GM18858 (cell line): ENCODE data around the gene CAMTA1.

Source experiments
- ATAC-seq: cut with Tn5 transposase; IDR thresholded peaks from one replicate; pipeline ENCODE4 v1.9.1; 2021; ENCODE audit not compliant: unreplicated experiment

CAMTA1 gene

DNA sequence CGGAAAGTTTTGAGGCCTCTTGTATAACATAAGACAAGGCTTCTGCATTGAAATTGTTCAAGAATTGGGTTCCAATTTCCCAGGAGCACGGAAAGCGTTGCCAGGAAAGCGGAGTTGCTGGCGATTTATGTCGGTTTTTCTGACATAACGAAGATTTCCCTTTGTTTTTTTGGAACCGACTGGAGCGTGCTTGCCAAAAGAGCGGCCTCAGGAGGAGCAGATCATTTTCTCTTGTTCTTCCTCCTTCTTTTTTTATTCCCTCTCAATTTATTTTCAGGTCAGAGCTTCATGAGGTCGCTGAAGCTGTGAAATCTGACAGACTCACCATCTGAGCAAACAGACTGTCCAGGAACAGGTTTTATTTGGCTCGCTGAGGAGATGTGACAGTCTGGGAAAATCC is 275.5 kb downstream of the CAMTA1 start:
- no peak for ATAC-seq

DNA sequence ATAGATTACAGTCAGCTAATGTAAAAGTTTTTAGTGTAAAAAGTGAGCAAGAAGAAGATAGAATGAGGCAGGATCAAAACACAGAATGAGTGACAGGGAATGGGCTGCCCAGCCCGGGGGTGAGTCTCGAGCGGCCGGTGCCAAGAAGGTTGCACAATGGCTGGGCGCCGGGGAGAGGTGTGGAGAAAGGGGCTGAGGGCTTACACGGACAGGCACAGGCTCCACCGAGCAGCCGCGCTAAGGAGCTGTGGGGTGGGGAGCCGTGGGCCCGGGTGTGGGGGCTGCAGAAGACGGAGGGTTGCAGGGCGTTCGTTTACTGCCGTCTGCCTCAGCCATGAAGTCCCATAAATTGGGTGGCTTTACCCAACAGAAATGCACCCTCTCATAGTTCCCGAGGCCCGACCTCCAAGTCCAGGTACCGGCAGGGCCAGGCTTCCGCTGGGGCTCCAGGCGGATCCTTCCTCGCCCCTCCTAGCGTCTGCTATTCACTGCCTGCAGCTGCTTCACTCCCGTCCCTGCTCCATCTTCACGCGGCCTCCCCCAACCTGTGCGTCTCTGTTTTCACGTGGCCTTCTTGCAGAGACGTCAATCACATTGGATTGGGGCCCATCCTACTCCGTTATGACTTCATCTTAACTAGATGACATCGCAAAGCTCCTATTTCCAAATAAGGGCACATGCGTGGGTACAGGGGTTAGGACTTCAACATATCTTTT is 277.2 kb downstream of the CAMTA1 start:
- ATAC-seq: no peak

DNA sequence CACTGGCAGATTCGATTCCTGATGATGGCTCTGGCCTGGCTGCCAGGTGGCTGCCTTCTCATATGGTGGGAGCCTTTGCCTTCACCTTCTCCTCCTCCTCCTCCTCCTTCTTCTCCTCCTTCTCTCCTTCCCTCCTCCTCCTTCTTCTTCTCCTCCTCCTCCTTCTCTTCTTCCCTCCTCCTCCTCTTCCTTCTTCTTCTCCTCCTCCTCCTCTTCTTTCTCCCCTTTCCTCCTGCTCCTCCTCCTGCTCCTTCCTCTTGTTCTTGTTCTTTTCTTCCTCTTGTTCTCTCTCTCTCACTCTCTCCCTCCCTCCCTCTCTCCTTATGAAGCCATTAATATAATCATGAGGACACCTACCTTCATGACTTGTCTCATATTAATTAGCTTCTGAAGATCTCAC is 278.7 kb downstream of the CAMTA1 start:
- no peak for ATAC-seq

DNA sequence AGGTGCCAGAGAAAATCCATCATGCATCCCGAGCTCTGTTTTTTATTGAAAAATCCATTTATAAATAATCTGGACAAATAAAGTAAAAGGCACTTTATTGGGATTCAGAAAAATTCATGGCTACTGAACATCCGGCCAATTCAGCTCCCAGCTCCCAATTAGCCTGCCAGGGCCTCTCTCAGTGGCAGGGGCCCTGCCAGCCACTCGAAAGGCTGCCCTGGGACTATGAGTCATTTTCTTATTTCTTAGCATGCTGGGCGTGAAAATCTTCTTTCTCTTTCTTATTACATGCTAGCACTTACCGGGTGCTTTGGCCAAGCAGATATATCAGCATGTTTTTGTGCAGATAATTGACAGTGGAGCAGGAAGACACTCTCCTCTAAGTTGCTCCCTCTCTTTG is 283.3 kb downstream of the CAMTA1 start:
- ATAC-seq: no peak

DNA sequence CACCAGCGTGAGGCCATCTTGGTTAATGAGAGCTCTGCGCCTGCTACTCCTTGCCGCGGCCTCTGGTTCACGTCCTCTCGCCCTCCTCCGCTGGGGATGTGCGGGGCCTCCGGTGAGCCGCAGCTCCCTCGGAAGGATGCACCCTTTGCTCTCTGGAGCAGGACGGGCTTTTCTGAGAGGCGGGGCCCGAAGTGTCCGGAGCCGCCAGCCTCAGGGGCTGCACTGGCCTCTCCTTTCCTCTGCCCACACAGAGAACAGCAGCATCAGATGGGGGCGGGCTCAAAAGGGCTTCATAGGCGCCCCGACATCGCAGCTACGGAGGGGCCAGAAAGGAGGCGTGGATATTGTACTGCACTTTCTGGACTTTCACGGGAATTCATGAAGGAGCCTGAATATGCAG is 284.7 kb downstream of the CAMTA1 start:
- no peak for ATAC-seq

DNA sequence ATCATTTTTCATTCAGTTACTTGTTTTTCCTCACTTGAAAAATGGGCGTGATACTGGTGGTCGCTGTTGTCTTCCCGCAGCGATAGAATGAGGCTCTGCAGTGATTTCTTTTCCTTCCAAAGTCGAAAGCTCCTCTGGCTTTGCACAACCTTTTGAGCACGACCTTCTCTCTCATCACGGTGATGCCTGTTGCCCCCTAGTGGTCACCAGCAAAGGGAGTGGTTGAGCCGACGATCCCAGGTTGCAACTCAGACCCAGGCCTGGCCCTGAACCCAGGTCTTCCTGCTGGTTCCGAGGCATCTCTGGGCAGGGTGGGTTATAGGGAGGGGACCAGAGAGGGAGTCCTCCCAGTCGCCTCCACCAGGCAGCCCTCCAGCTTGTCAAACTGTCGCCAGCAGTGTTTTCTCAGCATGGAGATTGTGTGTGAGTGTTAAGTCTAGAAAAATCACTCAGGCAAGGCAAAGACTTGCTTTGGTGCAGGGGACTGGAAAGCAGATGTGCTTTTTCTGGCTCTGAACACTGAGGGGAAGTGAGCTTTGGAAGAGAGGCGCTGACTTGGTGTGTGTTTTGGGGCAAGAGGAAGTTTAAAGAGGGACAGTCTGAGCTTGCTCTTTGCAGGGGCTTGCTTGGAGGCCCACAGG is 285.3 kb downstream of the CAMTA1 start:
- ATAC-seq: no peak

DNA sequence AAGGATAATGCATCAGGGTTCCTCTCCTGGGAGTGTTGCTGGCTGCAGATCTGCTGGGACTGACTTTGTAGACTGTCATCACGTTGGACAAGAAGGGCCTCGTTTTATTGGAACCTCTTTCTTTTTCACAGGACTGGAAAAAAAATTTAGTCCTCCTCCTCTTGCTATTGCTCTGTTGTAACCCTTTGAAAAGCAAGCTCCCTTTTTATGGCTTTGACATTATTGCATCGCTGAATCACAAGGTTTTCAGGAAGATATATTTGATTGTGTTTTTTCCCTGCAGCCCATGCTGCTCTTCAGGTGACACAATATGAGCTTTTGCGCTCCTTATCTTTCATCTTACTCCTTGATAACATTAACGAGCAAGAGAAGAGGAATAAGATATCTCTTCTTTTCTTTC is 290.9 kb downstream of the CAMTA1 start:
- ATAC-seq: no peak

DNA sequence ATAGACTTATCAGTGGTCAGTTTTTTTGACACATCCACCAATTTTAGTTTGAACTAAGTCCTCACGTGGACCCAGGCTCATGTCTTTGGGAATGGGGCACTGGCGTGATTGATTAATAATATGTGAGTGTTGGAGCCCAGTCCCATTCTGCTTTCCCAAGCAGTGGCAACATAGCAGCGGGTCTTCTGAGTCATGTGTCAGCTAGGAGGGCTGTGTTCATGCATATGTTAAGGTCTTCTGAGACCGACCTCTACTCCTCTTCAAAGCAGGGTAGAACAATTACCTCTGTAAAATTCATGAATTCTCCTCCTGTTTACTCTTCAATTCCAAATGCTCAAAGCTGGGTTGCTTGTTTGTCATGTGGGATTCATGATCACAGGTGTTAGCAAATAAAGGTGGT is 291.3 kb downstream of the CAMTA1 start:
- ATAC-seq: no peak

DNA sequence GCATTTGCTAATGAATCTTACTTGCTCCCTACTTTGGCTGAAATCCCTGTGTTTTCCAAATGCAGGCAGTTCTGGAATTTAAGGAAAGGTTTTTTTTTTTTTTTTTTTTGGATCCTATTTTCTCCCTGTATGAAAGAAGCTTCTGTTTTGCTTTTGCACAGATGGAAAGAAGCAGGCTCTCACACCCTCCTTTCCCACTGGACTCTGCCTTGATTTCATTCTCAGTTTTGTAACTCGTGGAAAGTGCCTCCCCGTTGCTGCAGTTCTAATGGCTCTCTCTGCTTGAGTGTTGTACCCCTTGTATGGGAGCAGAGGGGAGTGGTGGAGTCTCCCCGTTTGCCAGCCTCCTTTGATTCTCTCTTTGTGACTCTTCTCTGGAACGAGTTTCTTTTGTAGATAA is 291.9 kb downstream of the CAMTA1 start:
- ATAC-seq: no peak

DNA sequence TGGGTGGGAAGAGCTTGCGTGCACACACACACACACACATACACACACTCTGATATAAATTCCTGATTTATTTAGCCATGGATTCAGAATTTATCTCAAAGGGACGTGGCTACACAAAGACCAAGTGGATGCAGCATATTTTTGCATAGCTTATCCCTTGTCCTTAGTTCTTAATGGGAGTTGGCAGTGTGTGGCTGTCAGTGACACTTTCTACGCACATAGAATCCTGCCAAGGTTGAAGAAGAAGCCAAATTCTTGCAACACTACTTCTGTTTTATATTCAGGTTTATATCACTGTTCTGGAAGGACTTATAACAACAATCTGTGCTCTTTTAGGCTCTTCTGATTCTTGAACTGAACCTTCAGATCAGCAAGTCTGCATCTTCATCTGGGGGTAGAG is 292.7 kb downstream of the CAMTA1 start:
- no peak for ATAC-seq

DNA sequence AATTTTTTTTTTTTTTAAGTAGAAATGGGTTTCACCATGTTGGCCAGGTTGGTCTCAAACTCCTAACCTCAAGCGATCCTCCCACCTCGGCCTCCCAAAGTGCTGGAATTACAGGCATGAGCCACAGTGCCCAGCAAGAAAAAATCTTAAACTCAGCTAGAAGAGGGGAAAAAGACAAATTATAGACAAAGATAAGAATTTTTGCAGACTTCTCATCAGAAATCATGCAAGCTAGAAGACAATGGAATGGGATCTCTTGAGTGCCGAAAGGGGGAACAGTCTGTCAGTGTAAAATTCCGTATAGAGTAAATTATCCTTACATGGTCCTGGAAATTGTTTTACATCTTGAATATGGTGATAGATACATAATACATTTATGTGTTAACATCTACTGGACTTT is 294.4 kb downstream of the CAMTA1 start:
- no peak for ATAC-seq

DNA sequence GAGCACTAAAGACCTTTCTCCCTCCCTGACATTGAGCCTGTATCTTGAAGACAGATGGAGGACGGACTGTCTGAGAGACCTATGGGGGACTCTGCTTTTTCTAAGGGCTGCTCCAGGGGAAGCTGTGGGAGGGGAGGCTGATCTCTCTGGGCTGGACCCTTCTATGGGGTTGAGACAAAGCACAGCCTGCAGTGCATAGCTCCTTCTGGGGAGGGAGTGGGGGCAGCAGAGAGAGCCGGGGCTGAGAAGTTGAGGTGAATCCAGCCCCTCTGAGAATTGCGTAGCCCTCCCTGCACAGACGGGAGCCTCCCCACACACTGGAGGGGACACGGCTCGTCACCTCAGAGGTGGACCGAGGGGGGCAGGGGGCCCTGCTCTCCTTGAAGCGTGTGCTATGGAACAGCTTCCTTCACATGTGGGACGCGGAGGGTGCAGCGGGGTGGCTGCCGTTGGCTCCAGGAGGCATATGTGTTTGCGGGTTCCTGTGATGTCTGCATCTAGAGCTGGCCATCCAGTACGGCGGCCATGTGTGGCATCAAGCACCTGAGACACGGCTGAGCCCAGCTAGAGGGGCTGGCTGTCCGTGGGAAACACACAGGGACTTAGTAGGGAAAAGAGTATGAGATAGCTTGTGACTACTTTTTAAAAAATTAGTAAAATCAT is 299.1 kb downstream of the CAMTA1 start:
- ATAC-seq: no peak

DNA sequence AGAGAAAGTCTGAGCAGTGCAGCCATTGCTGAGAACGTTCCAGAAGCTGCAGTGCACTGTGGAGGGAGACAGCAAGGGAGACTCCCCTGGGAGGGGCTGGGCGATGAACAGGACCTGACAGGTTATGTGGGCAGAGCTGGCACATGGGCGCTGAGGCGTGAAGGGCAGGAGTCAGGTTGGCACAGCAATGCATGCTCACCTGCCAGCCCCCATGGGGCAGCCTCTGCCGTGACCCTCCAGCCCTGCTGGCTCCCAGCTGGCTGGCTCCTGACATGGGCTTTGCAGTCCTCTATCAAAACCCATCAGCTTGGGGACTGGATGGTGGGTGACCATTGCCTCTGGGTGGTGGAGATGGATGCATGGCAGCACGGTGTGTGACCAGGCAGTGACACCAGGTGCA is 300.3 kb downstream of the CAMTA1 start:
- ATAC-seq: no peak

DNA sequence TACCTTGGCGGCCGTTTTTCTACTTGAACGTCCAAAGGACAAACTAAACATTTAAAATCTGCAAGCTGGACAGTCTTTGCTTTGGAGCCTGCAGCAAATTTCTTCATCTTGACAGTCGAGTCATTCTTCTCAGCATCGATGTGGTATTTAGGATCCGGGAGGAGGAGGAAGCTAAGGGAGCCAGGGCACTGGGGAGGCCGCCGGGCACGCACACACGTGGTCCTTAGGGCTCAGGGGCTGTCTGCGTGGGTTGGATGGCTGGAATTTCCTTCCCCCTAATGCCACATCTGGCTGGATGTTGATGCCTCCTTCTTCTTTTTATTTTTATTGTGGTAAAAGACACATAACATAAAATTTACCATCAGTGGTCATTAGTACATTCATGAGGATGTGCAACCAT is 300.9 kb downstream of the CAMTA1 start:
- no peak for ATAC-seq

DNA sequence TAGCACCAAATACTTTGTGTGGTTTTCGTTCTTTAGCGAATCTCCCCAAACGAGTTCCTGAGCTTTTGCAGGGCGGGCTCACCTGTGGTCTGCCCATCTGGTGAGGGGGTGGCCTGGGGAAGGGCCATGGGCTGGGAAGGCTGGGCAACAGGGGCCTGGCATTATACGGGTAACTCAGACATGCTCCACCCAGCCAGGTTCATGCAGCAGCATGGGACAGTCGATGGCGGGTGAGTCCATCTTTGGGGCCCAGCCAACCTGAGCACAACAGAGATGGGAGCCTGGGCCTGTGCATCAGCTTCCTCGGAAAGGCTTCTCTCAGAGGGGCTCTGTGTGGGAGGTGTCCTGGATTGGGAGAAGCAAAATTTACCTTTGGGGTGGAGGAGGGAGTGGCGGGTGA is 302.6 kb downstream of the CAMTA1 start:
- no peak for ATAC-seq

DNA sequence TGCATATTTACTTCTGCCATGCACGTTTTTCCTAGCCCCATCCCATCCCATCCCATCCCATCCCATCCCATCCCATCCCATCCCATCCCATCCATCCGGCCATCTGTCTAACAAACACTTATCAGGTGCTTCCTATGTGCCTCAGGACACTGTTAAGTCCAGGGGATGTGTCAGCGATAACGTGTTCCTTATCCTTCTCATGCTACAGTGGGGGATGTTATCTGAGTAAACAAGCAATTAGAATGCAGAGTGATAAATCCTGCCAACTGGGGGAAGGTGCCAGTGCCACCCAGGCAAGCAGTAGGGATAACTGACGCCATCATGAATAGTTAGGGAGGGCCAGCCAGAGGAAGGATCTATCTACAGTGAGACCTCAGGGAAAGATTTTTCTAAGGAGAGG is 304.2 kb downstream of the CAMTA1 start:
- no peak for ATAC-seq

DNA sequence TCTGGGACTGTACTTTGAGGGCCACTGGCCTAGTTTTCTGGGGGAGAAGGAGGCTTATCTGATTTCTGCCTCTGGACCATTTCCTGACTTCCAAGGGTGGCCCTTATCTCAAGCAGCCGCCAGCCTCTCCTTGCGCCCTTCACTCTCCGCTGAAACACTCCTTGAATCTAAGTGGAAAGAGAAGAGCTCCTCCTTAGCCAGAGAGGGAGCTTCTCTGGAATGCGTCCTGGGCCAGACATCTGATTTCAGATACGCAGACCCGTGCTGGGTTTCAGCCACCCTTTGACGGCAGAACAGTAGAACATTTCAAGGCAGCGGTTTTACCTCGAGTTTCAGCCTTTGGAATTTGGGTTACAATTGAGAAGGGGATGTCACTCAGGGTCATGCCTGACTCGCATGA is 308.0 kb downstream of the CAMTA1 start:
- no peak for ATAC-seq

DNA sequence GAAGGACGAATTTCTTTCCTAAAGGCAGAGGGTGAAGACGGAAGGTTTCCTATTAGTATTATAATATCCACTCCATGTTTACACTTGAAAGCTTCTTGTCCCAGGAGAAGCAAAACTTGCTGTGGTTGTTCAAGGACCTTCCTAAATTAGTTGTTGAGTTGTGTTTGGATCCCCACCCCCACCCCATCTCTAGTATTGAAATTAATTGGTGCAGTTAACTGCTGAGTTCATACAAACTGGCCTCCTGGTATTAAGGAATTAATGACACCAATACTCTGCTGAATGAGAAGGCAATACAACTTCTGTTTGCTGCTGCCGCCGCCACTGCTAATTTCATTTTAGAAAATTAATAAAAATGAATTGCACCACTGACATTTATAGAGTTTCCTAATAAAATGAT is 308.8 kb downstream of the CAMTA1 start:
- no peak for ATAC-seq

DNA sequence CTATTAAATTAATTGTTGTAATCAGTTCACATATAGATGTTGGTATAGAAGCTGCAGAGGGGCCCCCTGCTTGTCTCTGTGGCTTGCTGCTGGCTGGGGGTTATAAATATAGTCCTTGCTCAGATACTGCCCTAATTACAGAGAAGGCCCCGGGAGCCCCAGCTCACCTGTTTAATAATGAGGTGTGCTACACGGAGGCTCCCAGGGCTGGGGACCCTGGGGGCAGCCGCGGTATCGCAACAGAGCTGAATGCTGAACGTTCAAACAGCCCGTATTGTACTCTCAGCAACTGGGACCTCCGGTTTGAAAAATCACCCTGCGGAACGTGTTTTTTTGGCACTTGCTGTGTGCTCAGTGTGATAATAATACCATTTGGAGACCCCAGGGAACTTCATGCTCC is 309.3 kb downstream of the CAMTA1 start:
- ATAC-seq: no peak

DNA sequence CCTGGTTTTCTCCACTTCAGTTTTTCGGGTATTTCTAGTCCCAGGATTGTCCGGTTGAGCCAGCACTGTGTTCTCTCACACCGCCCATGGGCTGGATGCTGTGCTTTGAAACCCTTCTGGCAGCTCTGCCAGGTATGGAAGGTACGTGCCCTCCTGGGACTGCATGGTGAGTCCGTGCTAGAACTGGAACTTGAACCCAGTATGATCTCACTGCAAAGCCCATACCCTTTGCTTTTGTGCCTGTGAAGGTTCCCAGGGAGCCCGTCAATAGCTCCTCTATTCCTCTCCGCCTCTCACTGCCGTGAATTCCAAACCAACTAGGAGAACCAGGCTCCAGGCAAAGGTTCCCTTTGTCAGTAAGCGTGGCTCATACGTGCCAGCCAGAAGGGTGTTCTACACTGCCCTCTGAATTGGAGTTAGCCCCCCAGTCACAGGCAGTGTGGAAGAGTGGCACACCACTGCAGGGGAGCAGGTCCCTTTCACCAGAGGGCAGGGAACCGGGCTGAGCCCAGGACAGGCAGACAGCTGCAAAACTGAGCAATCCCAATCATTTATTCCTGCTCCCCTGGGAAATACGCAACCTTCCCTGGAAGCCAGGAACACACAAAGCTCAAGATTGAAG is 310.2 kb downstream of the CAMTA1 start:
- no peak for ATAC-seq

DNA sequence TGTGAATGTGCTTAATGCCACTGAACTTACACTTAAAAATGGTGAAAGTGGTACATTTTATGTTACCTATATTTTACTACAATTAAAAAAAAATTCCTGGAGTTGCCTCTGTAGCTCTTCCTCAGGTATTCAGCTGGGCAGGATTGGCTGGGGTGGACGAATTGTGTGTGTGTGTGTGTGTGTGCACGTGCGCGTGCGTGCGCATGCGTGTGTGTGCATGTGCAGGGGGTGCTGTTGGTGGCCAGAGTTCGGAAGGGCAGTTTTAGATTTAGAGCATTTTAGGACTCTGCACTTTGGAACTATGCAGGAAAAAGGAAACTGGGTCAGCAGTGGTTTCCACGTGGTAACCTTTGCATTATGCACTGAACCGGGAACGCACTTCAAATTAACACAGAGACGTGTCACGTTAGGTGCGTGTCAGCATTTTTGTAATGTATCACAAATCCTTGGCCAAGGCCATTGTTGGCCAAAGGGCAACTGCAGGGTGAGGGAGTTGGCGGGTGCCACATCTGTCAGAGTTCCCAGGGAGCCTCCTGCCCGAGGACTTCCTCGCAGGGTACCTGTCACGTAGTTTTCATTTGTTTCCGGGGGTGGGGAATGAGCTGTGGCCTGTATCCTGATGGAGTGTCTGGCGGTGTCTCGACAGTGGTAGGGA is 312.8 kb downstream of the CAMTA1 start:
- ATAC-seq: no peak

DNA sequence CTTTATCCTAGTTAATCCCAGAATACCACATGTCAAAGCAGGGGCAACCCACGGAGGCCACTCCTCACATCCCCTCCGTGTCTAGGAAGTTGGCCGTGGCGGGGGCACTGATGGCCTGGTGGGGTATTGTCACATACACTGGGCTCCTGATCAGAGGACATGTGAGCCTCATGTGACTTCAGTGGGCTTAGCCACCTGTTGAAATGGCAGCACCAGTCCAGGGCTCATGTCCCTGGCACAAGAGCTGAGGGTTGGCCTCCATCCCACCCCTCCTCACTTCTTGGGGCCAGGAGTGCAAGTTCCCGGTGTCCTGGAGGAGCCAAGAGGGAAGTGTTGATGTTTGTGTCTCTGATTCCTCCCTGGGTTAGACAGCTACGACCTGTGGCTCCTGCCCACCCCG is 313.4 kb downstream of the CAMTA1 start:
- no peak for ATAC-seq
